H1 (cell line): ENCODE results near the gene PRDM4. TPM values are rescaled to one million over a fixed set of nuclear protein-coding genes. Genes with fewer than 3 reads are reported as not detected.

Experiments used
- CTCF ChIA-PET: fragments of 300-600 bp; sonication (Branson Sonifier 250); formaldehyde crosslinking; loops from one replicate; lab custom pipeline; 2021; ENCODE audit not compliant: partially characterized antibody; lab: Charles Lee
- POLR2A ChIA-PET: fragments of 300-600 bp; sonication (Branson Sonifier 250); formaldehyde crosslinking; loops from one replicate; lab custom pipeline; 2021; ENCODE audit warnings: inconsistent platforms; ENCODE audit not compliant: partially characterized antibody; lab: Charles Lee
- DNase-seq, 2 experiments: peaks; one replicate each; pipeline versions ENCODE4 v3.0.0 to v3.0.0-alpha.2; 2010 to 2022; ENCODE audit warnings: low spot score in 2 of 2, low read depth in 1 of 2, mixed read lengths in 1 of 2
- FAIRE-seq: peaks from 2 replicates; lab custom pipeline; 2011; peaks lifted over from hg19 to GRCh38; lab: Jason Lieb, UNC
- H2AFZ ChIP-seq: 2 replicates; pipeline ENCODE4 v1.8.1; 2012; ENCODE audit warnings: low read length, inconsistent platforms
- H2AK5ac ChIP-seq: 2 replicates; pipeline ENCODE4 v1.6.1; 2013; ENCODE audit warnings: low read depth, low read length
- H2BK120ac ChIP-seq: replicated peaks from 2 replicates; pipeline ENCODE3; 2013; ENCODE audit warnings: low read depth, low read length, inconsistent platforms
- H2BK12ac ChIP-seq: 2 replicates; pipeline ENCODE4 v1.6.1; 2013; ENCODE audit warnings: low read depth, low read length
- H2BK15ac ChIP-seq: 2 replicates; pipeline ENCODE4 v1.6.1; 2013; ENCODE audit warnings: low read length
- H2BK20ac ChIP-seq: 2 replicates; pipeline ENCODE4 v1.6.1; 2013; ENCODE audit warnings: low read length
- H2BK5ac ChIP-seq: 2 replicates; pipeline ENCODE4 v1.6.1; 2013; ENCODE audit warnings: low read depth, low read length
- H3K14ac ChIP-seq: 2 replicates; pipeline ENCODE4 v1.6.1; 2013; ENCODE audit warnings: inconsistent platforms; ENCODE audit not compliant: insufficient read length
- H3K18ac ChIP-seq: 2 replicates; pipeline ENCODE4 v1.6.1; 2013; ENCODE audit warnings: low read length; ENCODE audit errors: extremely low read depth
- H3K23ac ChIP-seq: 2 replicates; pipeline ENCODE4 v1.6.1; 2013; ENCODE audit warnings: inconsistent platforms; ENCODE audit not compliant: insufficient read length
- H3K23me2 ChIP-seq: 2 replicates; pipeline ENCODE4 v1.6.1; 2013; ENCODE audit warnings: low read depth, low read length
- H3K27ac ChIP-seq: 2 replicates; pipeline ENCODE4 v1.6.1; 2011; ENCODE audit warnings: low read depth, low read length, inconsistent platforms
- H3K27me3 ChIP-seq, 4 experiments: replicated peaks in 1 of 4; 1 replicate in 1 of 4; 2 replicates in 3 of 4; pipeline versions ENCODE4 v1.6.1 to v1.8.1; 2011 to 2013; ENCODE audit warnings: low read length in 3 of 4, mild to moderate bottlenecking in 3 of 4, inconsistent platforms in 2 of 4, mixed read lengths in 2 of 4, moderate library complexity in 1 of 4; ENCODE audit not compliant: control insufficient read depth in 3 of 4, insufficient read depth in 3 of 4; ENCODE audit errors: extremely low read depth in 1 of 4
- H3K36me3 ChIP-seq, 4 experiments: 2 replicates each; pipeline versions ENCODE4 v1.6.1 to v1.8.1; 2011 to 2013; ENCODE audit warnings: mild to moderate bottlenecking in 4 of 4, low read length in 3 of 4, moderate library complexity in 2 of 4, control low read depth in 1 of 4, inconsistent platforms in 1 of 4; ENCODE audit not compliant: insufficient read depth in 4 of 4, control insufficient read depth in 2 of 4
- H3K4ac ChIP-seq: replicated peaks from 2 replicates; pipeline ENCODE3; 2013; ENCODE audit warnings: low read length, low read depth, mixed read lengths, inconsistent platforms; ENCODE audit not compliant: insufficient read length
- H3K4me1 ChIP-seq, 4 experiments: replicated peaks in 1 of 4; 1 replicate in 1 of 4; 2 replicates in 3 of 4; pipeline versions ENCODE4 v1.6.1 to v1.8.1; 2011 to 2013; ENCODE audit warnings: low read length in 3 of 4, inconsistent platforms in 2 of 4, mixed read lengths in 1 of 4; ENCODE audit not compliant: insufficient read depth in 4 of 4, control insufficient read depth in 3 of 4
- H3K4me2 ChIP-seq, 2 experiments: 2 replicates each; pipeline versions ENCODE4 v1.6.1 to v1.8.1; 2011 to 2013; ENCODE audit warnings: low read depth in 2 of 2, low read length in 2 of 2, control low read depth in 1 of 2, inconsistent platforms in 1 of 2, mild to moderate bottlenecking in 1 of 2; ENCODE audit not compliant: insufficient read depth in 1 of 2
- H3K4me3 ChIP-seq, 4 experiments: fragments of 200-600, 300-600 bp in 1 of 4; sonication (generic), shearing (Covaris generic), sonication (Bioruptor Twin) in 1 of 4; 2 replicates each; pipeline versions ENCODE4 v1.5.1 to v1.8.1; 2011 to 2016; ENCODE audit warnings: low read length in 4 of 4, low read depth in 3 of 4, control low read depth in 2 of 4, inconsistent platforms in 2 of 4, mild to moderate bottlenecking in 2 of 4, mixed read lengths in 1 of 4, moderate library complexity in 1 of 4; ENCODE audit not compliant: insufficient read depth in 2 of 4; ENCODE audit errors: extremely low read depth in 1 of 4
- H3K56ac ChIP-seq: replicated peaks from 2 replicates; pipeline ENCODE3; 2013; ENCODE audit warnings: low read depth, mild to moderate bottlenecking, mixed read lengths, low read length, inconsistent platforms; ENCODE audit not compliant: insufficient read length
- H3K79me1 ChIP-seq: 2 replicates; pipeline ENCODE4 v1.6.1; 2013; ENCODE audit warnings: low read depth, low read length, control low read depth
- H3K79me2 ChIP-seq, 2 experiments: 2 replicates each; pipeline versions ENCODE4 v1.6.1 to v1.8.1; 2012 to 2013; ENCODE audit warnings: low read length in 2 of 2, mild to moderate bottlenecking in 2 of 2, inconsistent platforms in 1 of 2; ENCODE audit not compliant: insufficient read depth in 2 of 2, control insufficient read depth in 1 of 2
- H3K9ac ChIP-seq, 4 experiments: replicated peaks in 1 of 4; 1 replicate in 1 of 4; 2 replicates in 3 of 4; pipeline versions ENCODE4 v1.6.1 to v1.8.1; 2011 to 2013; ENCODE audit warnings: low read depth in 3 of 4, low read length in 3 of 4, control low read depth in 2 of 4, mild to moderate bottlenecking in 2 of 4, moderate library complexity in 2 of 4, inconsistent platforms in 1 of 4; ENCODE audit errors: extremely low read depth in 1 of 4
- H3K9me3 ChIP-seq, 2 experiments: 2 replicates each; pipeline versions ENCODE4 v1.6.1 to v1.8.1; 2012 to 2013; ENCODE audit warnings: mild to moderate bottlenecking in 2 of 2, moderate library complexity in 2 of 2, control low read depth in 1 of 2, inconsistent platforms in 1 of 2, low read depth in 1 of 2, low read length in 1 of 2, mixed read lengths in 1 of 2; ENCODE audit not compliant: insufficient read depth in 2 of 2
- H4K20me1 ChIP-seq, 2 experiments: replicated peaks in 1 of 2; 2 replicates each; pipeline versions ENCODE3 to v1.8.1; 2011 to 2013; ENCODE audit warnings: inconsistent platforms in 2 of 2, low read length in 2 of 2, mild to moderate bottlenecking in 1 of 2; ENCODE audit not compliant: insufficient read depth in 2 of 2, control insufficient read depth in 1 of 2
- H4K5ac ChIP-seq: 2 replicates; pipeline ENCODE4 v1.6.1; 2013; ENCODE audit warnings: low read length, low read depth, mixed read lengths, inconsistent platforms; ENCODE audit not compliant: insufficient read length
- H4K8ac ChIP-seq: 2 replicates; pipeline ENCODE4 v1.8.0; 2013; ENCODE audit warnings: mild to moderate bottlenecking, moderate library complexity, low read length, inconsistent platforms; ENCODE audit not compliant: insufficient read depth; ENCODE audit errors: extremely low read depth
- H4K91ac ChIP-seq: replicated peaks from 2 replicates; pipeline ENCODE3; 2013; ENCODE audit warnings: low read length, mixed read lengths, inconsistent platforms; ENCODE audit not compliant: insufficient read length
- RFX5 ChIP-seq: IDR thresholded peaks from 2 replicates; pipeline ENCODE4 v1.6.1; 2011; ENCODE audit warnings: low read depth, low read length, improper control_type of control experiment, borderline replicate concordance
- SUZ12 ChIP-seq: fragments of 200-600 bp; sonication (generic); IDR thresholded peaks from 2 replicates; pipeline ENCODE4 v1.6.1; 2012; ENCODE audit warnings: mild to moderate bottlenecking, inconsistent platforms, low read length, moderate library complexity, mixed read lengths
- WGBS, 2 experiments: shearing (Covaris generic) in 1 of 2; methylation state at CpG; one replicate each; pipeline versions ENCODE4 v1.1.6 to v1.1.7; 2013 to 2015; ENCODE audit warnings: low lambda C conversion rate in 2 of 2, mixed read lengths in 2 of 2, inconsistent platforms in 1 of 2, low coverage in 1 of 2, missing lambda C conversion rate in 1 of 2; ENCODE audit not compliant: insufficient replicate concordance in 2 of 2, insufficient coverage in 1 of 2, insufficient read length in 1 of 2; ENCODE audit errors: extremely low coverage in 1 of 2, missing lambda C conversion rate in 1 of 2; 5-methylcytosine and 5-hydroxymethylcytosine counted together
- polyA plus RNA-seq, 7 experiments: library from polyadenylated mRNA; depleted of rRNA in 3 of 7; stranded (reverse) in 5 of 7; unstranded in 2 of 7; fragments of >200 nt in 5 of 7; fragments of 200-250 nt in 2 of 7; gene quantifications; 1 replicate in 5 of 7; 2 replicates in 1 of 7; 4 replicates in 1 of 7; pipeline versions ENCODE4 v1.2.1 to v1.2.3, GENCODE V29; 2011 to 2013; ENCODE audit warnings: missing spikeins in 2 of 7, mixed read lengths in 2 of 7
- total RNA-seq: library from RNA; stranded (reverse); fragmentation: NEBNext Ultra II Directional; extraction: Animal tissue kit (Norgen Biotek cat#: 25700); gene quantifications from 2 replicates; pipeline ENCODE4 v1.2.1, GENCODE V29; 2021

The PRDM4 gene
- total and polyA plus RNA-seq, 2 of the 8 experiments (the other 6 are each of a cell fraction or from before 2014, with no cell fraction given): 10.1 to 17.5 TPM

DNA sequence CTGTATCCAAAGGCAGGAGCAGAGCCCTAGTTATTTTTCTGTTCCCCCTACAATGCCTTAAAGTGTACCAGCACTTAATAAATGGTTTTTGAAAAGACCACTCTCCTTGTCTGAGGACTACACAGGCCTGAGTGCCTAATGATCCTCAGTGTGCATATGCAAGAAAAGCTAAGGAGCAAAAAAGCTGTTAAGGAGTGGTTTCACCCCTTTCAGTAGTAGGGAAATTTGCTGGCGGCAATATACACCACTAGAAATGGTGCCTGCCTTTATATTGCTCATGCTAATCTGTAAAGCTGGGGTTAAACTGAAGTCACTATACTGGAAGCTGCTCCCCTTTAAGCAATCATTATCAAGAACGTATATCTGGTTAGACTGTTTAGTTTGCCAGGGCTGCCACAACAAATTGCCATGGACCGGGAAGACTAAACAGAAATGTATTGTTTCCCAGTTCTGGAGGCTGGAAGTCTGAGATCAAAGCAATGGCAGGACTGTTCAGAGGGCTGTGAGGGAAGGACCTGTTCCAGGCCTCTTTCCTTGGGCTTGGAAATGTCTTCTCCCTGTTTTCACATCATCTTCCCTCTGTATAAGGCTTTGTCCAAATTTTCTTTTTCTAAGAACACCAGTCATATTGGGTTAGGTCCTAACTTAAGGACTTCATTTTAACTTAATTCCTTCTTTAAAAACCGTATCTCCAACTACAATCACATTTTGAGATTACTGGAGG is 30.2 kb downstream of the PRDM4 start:
- DNase-seq: no peak
- Histone ChIP-seq H4K20me1 (peaks cover 0 to 2% of the 10 kb centered on the region in 2 experiments), H3K4me2 (no peak overlapping the region), H3K27ac (no peak overlapping the region), H3K14ac (no peak overlapping the region), H3K79me2 (no peaks in the 10 kb centered on the region), H3K18ac (no peak overlapping the region), H4K5ac (no peak overlapping the region), H2BK5ac (no peak overlapping the region), H3K4me1 (no peaks in the 10 kb centered on the region), H3K23ac (no peak overlapping the region), H3K27me3 (no peaks in the 10 kb centered on the region), H3K9ac (no peak overlapping the region), H3K79me1 (no peaks in the 10 kb centered on the region), H3K4ac (no peak overlapping the region), H2AK5ac (no peak overlapping the region), H4K8ac (no peak overlapping the region), H2AFZ (no peak overlapping the region), H3K56ac (no peak overlapping the region), H2BK120ac (no peak overlapping the region), H3K23me2 (no peaks in the 10 kb centered on the region), H3K4me3 (no peak overlapping the region), H3K36me3 (peaks cover 0 to 18% (median 12%) of the 10 kb centered on the region in 4 experiments; a peak in 5 of 8 replicates), H2BK12ac (no peak overlapping the region), H2BK20ac (no peak overlapping the region), H4K91ac (no peak overlapping the region), H3K9me3 (no peaks in the 10 kb centered on the region), H2BK15ac (no peak overlapping the region)
- TF ChIP-seq SUZ12 (no peak), RFX5 (no peak)
- WGBS, 2 experiments: 83% methylated on average over 4 of the region's 4 CpGs; no CpG with 5 or more reads in 1 of the 2 experiments
- no peak for FAIRE-seq
- CTCF ChIA-PET: interaction anchor here (0.6 kb wide), 1 partner anchor 153 kb away, joined by 3 read pairs; no protein-coding TSS in a partner anchor
- POLR2A ChIA-PET: interaction anchor here (0.7 to 1.1 kb wide), 2 partner anchors 23 to 30 kb away, joined by 3 read pairs; no protein-coding TSS in a partner anchor
